GM19043 (cell line): ENCODE data around the gene LBP.
"Not testable (repeated sequence)": the region's sequence is repeated elsewhere in the genome, so short reads cannot be mapped to it uniquely, and the experiment has no call there.

Experiments
- ATAC-seq: cut with Tn5 transposase; IDR thresholded peaks from one replicate; pipeline ENCODE4 v1.9.1; 2021; ENCODE audit warnings: low read depth; ENCODE audit not compliant: unreplicated experiment

Gene LBP, protein sequence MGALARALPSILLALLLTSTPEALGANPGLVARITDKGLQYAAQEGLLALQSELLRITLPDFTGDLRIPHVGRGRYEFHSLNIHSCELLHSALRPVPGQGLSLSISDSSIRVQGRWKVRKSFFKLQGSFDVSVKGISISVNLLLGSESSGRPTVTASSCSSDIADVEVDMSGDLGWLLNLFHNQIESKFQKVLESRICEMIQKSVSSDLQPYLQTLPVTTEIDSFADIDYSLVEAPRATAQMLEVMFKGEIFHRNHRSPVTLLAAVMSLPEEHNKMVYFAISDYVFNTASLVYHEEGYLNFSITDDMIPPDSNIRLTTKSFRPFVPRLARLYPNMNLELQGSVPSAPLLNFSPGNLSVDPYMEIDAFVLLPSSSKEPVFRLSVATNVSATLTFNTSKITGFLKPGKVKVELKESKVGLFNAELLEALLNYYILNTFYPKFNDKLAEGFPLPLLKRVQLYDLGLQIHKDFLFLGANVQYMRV

DNA sequence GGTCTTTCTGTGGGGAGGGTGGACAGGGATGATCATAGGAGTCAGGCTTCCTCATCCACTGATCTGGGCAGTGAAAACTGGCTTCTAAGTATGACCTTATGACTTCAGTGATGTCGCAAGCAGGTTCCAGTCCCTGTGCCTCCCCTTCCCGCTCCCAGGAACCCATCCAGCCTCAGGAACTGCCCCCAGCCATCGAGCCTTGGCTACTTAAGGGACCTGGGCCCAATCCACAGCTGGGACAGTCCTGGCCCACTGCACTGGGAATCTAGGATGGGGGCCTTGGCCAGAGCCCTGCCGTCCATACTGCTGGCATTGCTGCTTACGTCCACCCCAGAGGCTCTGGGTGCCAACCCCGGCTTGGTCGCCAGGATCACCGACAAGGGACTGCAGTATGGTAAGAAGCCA lies at the start of gene LBP:
TSS of gene LBP (plus strand) at position 236 of the 405 bp plus-strand sequence. CDS start at position 271, 35 bp downstream.
- no peak for ATAC-seq

DNA sequence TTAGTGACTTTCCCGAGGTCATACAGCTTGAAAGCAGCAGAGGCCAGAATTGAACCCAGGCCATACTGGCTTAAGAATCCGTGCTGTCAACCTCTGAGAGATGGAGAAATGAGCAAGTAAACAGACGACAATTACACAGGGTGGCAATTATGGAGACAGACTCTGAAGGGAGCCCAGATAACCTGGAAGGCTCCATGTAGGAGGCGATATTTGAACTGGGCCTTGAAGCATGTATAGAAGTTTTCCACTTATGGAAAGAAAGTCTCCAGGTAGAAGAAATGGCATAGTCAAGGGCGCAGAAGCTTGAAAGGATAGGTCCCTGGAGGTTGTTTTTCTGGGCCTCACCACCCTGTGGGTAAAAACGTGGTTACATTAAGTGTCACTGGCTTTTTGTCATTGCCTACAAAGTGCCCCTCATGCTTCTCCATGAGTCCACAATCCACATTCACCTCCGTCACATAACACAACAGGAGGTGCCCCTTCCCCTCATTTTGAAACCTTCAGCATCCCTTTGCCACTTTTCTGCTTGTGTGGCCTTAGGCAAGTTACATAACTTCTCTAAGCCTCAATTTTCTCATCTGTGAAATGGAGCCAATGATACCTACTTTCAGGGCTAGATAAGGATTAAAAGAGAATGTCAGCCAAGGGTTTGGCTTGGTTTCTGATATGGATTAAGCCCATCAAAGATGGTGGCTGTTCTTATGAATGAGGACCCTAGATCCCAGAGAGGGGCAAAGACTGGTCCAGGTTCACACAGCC lies 48.2 kb upstream of the LBP start:
- no peak for ATAC-seq

DNA sequence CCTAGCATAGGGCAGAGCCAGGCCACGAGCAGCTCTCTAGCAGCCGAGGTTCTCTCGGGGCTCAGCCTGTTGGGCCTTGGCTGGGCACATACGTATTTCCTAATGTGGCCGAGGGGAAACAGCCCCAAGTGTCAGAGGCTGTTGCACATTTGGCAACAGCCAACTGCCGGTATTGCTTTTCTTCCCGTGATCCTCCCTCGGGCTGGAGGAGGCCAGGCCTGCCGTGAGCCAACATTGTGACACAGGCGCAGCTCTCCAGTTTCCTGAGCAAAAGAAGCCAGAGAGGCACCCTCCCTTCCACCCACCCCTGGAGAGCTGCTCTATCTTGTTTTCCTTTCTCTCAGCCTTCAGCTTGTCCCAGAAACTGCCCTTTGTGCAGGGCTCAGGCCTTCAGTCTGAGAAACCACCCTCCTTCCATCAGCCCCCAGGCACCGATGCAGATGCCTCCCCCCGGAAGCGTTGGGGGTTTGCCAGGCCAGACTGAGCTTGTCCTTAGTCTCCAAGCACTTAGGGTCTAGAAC lies 47.5 kb upstream of the LBP start:
- ATAC-seq, result no peak

- ATAC-seq, result no peak
Measured at GRCh38 chr20:38299963-38300362, 46.3 kb upstream of the LBP start.

- ATAC-seq, result no peak
Measured at GRCh38 chr20:38300438-38300837, 45.8 kb upstream of the LBP start.

DNA sequence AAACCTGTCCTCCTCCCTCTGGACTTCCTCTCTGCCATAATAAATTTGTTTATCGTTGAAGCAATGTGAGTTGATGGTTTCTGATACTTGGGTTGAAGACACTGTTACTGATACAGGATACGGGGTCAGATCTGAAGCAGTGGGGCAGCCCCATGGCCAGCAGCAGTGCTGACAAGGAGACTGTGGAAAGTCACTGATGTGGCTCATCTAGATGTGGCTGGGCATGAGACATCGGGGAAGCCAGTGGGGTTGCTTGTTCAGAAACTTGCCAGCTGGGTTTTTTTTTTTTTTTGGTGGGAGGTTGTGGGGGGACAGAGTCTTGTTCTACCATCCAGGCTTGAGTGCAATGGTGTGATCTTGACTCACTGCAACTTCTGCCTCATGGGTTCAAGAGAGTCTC lies 45.0 kb upstream of the LBP start:
- no peak for ATAC-seq

- no peak for ATAC-seq
Measured at GRCh38 chr20:38302786-38303185, 43.5 kb upstream of the LBP start.

GRCh38 chr20:38303908-38304379 lies 42.3 kb upstream of the LBP start, which contains the start of gene BPI:
TSS of gene BPI (plus strand) at chr20:38304156. CDS start at chr20:38304224, 68 bp downstream.
- ATAC-seq, result no peak

- no peak for ATAC-seq
Measured at GRCh38 chr20:38304845-38305447, 41.3 kb upstream of the LBP start.

DNA sequence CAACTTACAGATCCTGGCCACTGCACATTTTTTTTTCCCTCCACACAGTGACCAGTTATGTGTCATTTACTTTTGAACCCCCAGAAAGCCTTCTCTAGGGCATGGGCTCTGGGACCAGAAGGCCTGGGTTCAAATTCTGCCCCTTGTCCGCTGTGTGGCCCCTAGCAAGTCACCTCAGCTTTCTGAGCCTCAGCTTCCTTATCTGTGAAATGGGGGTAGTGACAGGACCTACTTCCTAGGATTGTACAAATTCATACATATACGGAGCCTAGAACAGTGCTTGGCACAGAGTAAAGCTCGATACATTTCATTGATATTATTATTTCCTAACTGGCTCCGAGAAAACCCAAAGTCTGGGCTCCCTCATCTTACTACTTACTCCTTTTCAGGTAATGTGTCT lies 40.7 kb upstream of the LBP start:
- no peak for ATAC-seq

DNA sequence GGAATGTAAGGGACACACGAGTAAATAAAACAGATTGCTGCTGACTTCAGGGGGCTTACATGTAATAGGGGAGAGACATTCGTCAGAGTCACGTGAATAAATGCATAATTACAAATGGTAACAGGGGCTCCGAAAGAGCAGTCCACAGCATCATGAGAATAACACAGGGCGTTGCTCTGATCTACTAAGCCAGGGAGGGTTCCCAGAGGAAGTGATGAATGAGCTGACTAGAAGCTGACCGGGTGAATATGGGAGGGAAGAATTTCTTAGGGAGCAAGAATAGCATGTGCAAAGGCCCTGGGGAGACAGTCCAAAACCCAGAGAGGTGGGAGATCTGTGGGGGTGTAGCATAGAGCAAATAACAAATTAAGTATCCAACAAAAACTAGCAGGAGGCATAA lies 39.9 kb upstream of the LBP start:
- no peak for ATAC-seq

DNA sequence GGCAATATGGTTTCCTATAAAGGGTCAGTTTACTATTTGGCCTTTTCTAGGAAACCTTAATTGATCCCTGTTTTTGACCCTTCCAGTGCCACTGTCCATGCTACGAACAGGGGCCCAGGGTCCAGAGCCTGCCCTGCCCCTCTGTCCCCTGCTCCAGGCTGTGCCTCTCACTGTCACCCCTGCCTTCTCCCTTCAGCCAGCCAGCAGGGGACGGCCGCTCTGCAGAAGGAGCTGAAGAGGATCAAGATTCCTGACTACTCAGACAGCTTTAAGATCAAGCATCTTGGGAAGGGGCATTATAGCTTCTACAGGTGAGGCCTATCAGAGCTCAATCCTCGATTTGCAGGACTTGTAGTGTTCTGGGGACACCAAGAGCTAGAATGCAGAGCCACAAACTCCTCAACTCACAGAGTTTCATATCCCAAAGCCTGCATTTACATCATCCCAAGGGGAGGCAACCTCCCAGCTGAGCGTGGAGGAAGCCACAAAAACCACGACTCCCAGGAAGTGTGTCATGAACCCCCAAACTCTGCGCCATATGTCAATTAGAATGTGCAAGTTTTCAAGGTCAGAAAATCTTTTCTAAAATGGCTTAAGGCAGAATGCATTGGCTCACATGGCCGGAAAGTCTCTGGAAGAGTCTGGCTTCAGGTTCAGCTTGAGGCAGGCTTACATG lies 38.8 kb upstream of the LBP start:
- ATAC-seq, result no peak

DNA sequence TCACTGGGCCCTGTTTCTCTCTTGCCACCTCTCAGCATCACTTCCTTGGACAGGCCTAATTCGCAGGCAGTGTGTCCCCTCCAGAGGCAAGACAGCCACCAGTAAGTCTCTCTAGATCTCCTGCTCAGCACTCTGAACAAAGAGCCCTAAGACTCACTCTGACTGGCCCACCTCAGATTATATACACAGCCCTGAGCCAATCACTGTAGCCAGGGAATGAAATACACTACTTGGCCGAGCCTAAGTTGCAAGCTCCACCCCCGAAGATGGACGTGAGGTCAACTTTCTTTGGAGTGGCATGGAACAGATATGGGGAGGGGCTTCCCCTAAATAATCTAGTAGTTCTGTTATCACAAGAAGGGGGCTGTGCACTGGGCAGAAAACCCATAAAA lies 38.2 kb upstream of the LBP start:
- ATAC-seq, result no peak

- no peak for ATAC-seq
Measured at GRCh38 chr20:38308447-38308846, 37.8 kb upstream of the LBP start.

GRCh38 chr20:38311091-38311490 lies 35.2 kb upstream of the LBP start:
- no peak for ATAC-seq

GRCh38 chr20:38311491-38311890 lies 34.8 kb upstream of the LBP start:
- no peak for ATAC-seq

DNA sequence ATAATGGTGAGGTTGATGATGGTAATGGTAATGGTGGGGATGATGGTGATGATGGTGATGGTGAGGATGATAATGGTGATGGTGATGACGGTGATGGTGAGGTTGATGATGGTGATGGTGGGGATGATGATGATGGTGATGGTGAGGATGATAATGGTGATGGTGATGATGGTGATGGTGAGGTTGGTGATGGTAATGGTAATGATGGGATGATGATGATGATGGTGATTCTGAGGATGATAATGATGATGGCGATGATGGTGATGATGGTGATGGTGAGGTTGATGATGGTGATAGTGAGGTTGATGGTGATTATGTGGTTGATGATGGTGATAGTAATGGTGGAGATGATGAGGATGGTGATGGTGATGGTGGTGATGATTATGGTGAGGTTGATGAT lies 32.6 kb upstream of the LBP start:
- ATAC-seq, result no peak

- not testable (repeated sequence) for ATAC-seq
Measured at GRCh38 chr20:38314350-38314749, 31.9 kb upstream of the LBP start.

DNA sequence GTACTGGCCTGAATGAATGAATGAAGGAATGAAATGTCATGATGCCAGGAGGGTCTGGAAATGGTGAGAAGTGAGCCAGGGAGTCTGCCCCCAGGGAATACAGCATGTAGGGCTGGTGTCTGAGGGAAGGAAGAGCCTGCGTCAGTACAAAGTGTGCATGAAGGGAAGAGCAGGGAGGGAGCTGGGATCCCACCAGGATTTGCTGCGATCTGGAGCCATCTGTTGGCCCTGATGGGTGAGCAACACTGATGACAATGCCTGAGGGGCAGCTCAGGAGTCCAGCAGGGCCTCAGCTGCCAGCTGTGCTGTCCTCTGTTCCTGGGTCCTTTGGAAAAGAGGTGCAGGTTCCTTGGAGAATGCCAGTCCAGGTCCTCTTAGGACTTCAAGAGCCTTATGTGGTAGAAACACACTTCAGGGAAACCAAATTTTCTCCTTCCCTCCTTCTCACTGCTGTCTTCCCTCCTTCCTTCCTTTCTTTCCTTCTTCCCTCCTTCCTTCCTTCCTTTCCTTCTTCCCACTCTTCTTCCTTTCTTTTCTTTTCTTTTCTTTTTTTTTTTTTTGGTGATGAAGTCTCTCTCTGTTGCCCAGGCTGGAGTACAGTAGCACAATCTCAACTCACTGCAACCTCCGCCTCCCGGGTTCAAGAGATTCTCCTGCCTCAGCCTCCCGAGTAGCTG lies 30.9 kb upstream of the LBP start:
- ATAC-seq, result no peak

DNA sequence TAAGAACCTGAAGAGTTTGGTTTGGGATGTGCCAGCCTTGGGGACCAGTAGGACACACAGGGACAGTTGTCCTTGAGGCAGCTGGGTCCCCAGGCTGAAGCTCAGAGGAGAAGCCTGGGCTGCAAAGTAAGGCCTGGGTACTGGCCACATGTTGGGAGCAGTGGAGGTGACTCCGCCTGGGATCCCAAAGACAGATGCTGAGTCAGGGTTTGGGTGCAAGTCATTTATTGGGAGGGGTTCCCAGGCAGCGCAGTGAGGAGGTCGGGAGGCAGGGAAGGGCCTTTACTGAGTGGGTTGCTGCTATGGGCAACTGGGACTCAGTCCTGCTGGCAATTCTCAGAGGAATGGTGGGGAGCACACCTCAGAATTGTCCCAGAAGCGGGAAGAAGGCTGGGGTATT lies 29.9 kb upstream of the LBP start:
- ATAC-seq, result no peak
